Upper lobe of left lung (tissue), 6 donors: ENCODE results near the gene NANS. TPM values are rescaled to one million over a fixed set of nuclear protein-coding genes. Genes with fewer than 3 reads are reported as not detected.
"Not testable (repeated sequence)": the region's sequence is repeated elsewhere in the genome, so short reads cannot be mapped to it uniquely, and the experiment has no call there.

ENCODE experiments used
- ATAC-seq, 2 donors: fragments of 200-7000 bp; cut with Tn5 transposase; one replicate each; pipeline ENCODE4 v1.9.1; 2022; ENCODE audit warnings: mild to moderate bottlenecking in 2 of 2, moderate library complexity in 2 of 2; ENCODE audit not compliant: low FRiP score in 2 of 2
- DNase-seq, 2 donors: peaks; one replicate each; pipeline ENCODE4 v3.0.0-alpha.2; 2019 to 2020
- H3K27ac ChIP-seq, 4 donors: fragments of 200-600 bp; sonication (generic); one replicate each; pipeline ENCODE4 v1.5.1; 2016 to 2019
- H3K27me3 ChIP-seq, 4 donors: fragments of 200-600 bp; sonication (generic); one replicate each; pipeline ENCODE4 v1.5.1; 2017 to 2019
- H3K36me3 ChIP-seq, 4 donors: fragments of 200-600 bp; sonication (generic); one replicate each; pipeline ENCODE4 v1.5.1; 2016 to 2019
- H3K4me1 ChIP-seq, 4 donors: fragments of 200-600 bp; sonication (generic); one replicate each; pipeline ENCODE4 v1.5.1; 2018 to 2019
- H3K4me3 ChIP-seq, 4 donors: fragments of 200-600 bp; sonication (generic); one replicate each; pipeline ENCODE4 v1.5.1; 2017 to 2019; ENCODE audit warnings: mild to moderate bottlenecking in 2 of 4, moderate library complexity in 1 of 4
- H3K9me3 ChIP-seq, 4 donors: fragments of 200-600 bp; sonication (generic); one replicate each; pipeline ENCODE4 v1.5.1; 2018 to 2019
- EP300 ChIP-seq, 4 donors: sonication (generic); formaldehyde crosslinking; IDR thresholded peaks; one replicate each; pipeline ENCODE4 v1.5.1; 2017; ENCODE audit warnings: antibody characterized with exemption in 4 of 4, control low read depth in 2 of 4
- POLR2A ChIP-seq, 4 donors: fragments of 450-650 bp; IDR thresholded peaks; one replicate each; pipeline ENCODE4 v1.5.1; 2016 to 2017; ENCODE audit warnings: antibody characterized with exemption in 4 of 4, mild to moderate bottlenecking in 2 of 4
- POLR2AphosphoS5 ChIP-seq, 2 donors: sonication (generic); formaldehyde crosslinking; IDR thresholded peaks; one replicate each; pipeline ENCODE4 v1.5.1; 2017; ENCODE audit warnings: antibody characterized with exemption in 2 of 2
- whole genome bisulfite sequencing, 2 donors: methylation state at CpG; one replicate each; pipeline ENCODE4 v1.1.5; 2017 to 2018; 5-methylcytosine and 5-hydroxymethylcytosine counted together
- total RNA-seq, 6 donors: library from RNA; depleted of rRNA in 4 of 6; stranded (reverse); fragments of >200 nt in 4 of 6; gene quantifications; one replicate each; pipeline versions ENCODE4 v1.1.0 to v1.2.1, GENCODE V29; 2016 to 2021
- TF ChIP-seq, protein P1 (sequence below), 6 experiments: fragments of 450-650 bp in 4 of 6; fragments of 200-600 bp in 2 of 6; sonication (generic) in 2 of 6; IDR thresholded peaks; one replicate each; pipeline ENCODE4 v1.5.1; 2016 to 2019; ENCODE audit warnings: antibody characterized with exemption in 6 of 6
- donor health status: DM: no; HTN: no; CAD: no; lungs with moderate emphysema.
- donor health status: DM: no; HTN: yes; CAD: no; lungs with severe emphysema.

NANS gene
- total RNA-seq, 6 donors from 2014 or later, result 41.4 to 75.5 (median 60.7) TPM

DNA sequence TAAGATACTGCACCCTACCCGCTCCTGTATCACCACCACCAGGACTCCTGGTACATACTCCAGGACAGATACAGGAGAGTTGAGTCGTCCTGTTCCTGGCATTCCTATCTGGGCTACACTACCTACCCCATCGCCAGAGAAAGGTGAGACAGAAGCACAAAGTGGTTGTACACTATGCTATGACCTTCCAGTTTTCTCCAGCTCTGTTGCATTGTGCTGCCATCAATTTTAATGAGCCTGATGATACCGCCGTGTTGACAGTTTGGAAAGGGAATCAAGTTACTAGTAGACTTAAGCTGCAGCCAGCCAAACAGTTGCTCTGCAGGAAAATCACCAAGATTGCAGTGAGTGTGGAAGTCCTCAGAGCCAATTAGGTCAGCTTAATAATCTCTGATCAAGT, 38.2 kb upstream of the NANS start:
- 84 to 88% methylated on average over 5 of the region's 5 CpGs for WGBS, 2 donors
- TF ChIP-seq EP300 (IDR thresholded peaks at IDR 0.05) (no peak), POLR2AphosphoS5 (IDR thresholded peaks at IDR 0.05) (no peak), POLR2A (IDR thresholded peaks at IDR 0.05) (no peak)
- TF ChIP-seq, protein P1, sequence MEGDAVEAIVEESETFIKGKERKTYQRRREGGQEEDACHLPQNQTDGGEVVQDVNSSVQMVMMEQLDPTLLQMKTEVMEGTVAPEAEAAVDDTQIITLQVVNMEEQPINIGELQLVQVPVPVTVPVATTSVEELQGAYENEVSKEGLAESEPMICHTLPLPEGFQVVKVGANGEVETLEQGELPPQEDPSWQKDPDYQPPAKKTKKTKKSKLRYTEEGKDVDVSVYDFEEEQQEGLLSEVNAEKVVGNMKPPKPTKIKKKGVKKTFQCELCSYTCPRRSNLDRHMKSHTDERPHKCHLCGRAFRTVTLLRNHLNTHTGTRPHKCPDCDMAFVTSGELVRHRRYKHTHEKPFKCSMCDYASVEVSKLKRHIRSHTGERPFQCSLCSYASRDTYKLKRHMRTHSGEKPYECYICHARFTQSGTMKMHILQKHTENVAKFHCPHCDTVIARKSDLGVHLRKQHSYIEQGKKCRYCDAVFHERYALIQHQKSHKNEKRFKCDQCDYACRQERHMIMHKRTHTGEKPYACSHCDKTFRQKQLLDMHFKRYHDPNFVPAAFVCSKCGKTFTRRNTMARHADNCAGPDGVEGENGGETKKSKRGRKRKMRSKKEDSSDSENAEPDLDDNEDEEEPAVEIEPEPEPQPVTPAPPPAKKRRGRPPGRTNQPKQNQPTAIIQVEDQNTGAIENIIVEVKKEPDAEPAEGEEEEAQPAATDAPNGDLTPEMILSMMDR (IDR thresholded peaks at IDR 0.05), result no peak
- peaks cover 17 to 79% (median 61%) of the 10 kb centered on the region in 4 donors for H3K36me3 ChIP-seq
- H3K9me3 ChIP-seq, result no peaks in the 10 kb centered on the region
- ATAC-seq (no peak), DNase-seq (no peak)
- H3K4me3 ChIP-seq, result no peak overlapping the region
- H3K4me1 ChIP-seq, result no peaks in the 10 kb centered on the region
- H3K27me3 ChIP-seq, result no peaks in the 10 kb centered on the region
- H3K27ac ChIP-seq, result no peak overlapping the region

DNA sequence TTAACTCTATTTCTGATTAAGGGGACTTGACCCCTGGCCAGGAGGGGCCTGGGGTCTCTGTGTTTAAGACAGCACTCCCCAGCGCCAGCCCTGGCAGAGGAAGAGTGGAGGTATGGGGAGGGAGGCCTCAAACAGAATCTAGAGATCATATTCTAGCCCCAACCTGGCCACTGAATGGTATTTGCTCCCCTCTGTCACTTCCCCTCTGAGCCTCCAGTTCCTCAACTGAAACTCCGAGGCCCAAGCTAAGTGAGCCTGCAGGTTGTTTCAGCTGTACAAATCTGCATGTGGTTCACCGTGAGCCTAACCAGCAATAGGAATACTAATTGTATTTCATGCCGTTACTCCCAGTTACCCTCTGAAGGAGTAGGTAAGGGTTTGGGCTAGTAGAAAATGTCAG, 37.4 kb upstream of the NANS start:
- no peak overlapping the region for H3K27ac ChIP-seq
- H3K4me3 ChIP-seq, result no peak overlapping the region
- H3K4me1 ChIP-seq, result peaks cover 0 to 5% (median 0%) of the 10 kb centered on the region in 4 donors
- no peak for ATAC-seq
- no peaks in the 10 kb centered on the region for H3K9me3 ChIP-seq
- peaks cover 15 to 71% (median 54%) of the 10 kb centered on the region in 4 donors for H3K36me3 ChIP-seq
- H3K27me3 ChIP-seq, result no peaks in the 10 kb centered on the region
- no peak for DNase-seq
- TF ChIP-seq, protein P1 (IDR thresholded peaks at IDR 0.05), result no peak
- no peak for TF ChIP-seq POLR2AphosphoS5 (IDR thresholded peaks at IDR 0.05)
- TF ChIP-seq EP300 (IDR thresholded peaks at IDR 0.05), result no peak
- TF ChIP-seq POLR2A (IDR thresholded peaks at IDR 0.05), result no peak
- WGBS, 2 donors, result 92 to 95% methylated on average over 4 of the region's 4 CpGs

DNA sequence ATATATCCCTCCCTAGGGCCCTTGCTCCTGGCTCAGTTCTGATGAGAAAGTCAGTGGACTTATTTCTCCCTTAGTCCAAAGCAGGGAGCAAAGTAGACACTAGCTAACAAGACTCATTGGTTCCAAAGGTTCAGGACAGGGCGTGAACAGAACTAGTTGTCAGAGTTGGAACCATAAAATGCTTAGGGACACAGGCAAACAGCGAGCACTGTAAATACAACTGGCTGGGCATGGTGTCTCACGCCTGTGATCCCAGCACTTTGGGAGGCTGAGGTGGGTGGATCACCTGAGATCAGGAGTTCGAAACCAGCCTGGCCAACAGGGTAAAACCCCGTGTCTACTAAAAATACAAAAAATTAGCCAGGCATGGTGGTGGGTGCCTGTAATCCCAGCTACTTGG, 36.7 kb upstream of the NANS start:
- not testable (repeated sequence) for H3K4me1 ChIP-seq, DNase-seq, ATAC-seq, H3K27me3 ChIP-seq, H3K27ac ChIP-seq, H3K9me3 ChIP-seq, H3K4me3 ChIP-seq
- 93 to 96% methylated on average over 5 of the region's 5 CpGs for WGBS, 2 donors
- peaks cover 9 to 63% (median 46%) of the 10 kb centered on the region in 4 donors for H3K36me3 ChIP-seq

GRCh38 chr9:98020476-98021145, 35.9 kb upstream of the NANS start:
- Histone ChIP-seq H3K27ac (no peak overlapping the region), H3K36me3 (peaks cover 5 to 56% (median 43%) of the 10 kb centered on the region in 4 donors), H3K27me3 (no peaks in the 10 kb centered on the region), H3K4me3 (no peak overlapping the region), H3K9me3 (no peaks in the 10 kb centered on the region), H3K4me1 (peaks cover 0 to 5% (median 0%) of the 10 kb centered on the region in 4 donors)
- ATAC-seq, result no peak
- TF ChIP-seq, protein P1 (IDR thresholded peaks at IDR 0.05), result no peak
- TF ChIP-seq EP300 (IDR thresholded peaks at IDR 0.05), result no peak
- no peak for TF ChIP-seq POLR2A (IDR thresholded peaks at IDR 0.05)
- TF ChIP-seq POLR2AphosphoS5 (IDR thresholded peaks at IDR 0.05), result no peak
- WGBS, 2 donors, result 94 to 96% methylated on average over 7 to 8 of the region's 8 CpGs
- DNase-seq, result no peak

- no peak for DNase-seq
- WGBS, 2 donors, result 80 to 93% methylated on average over 8 of the region's 8 CpGs
- Histone ChIP-seq H3K9me3 (no peaks in the 10 kb centered on the region), H3K36me3 (peaks cover 5 to 47% (median 37%) of the 10 kb centered on the region in 4 donors), H3K4me1 (peaks cover 0 to 5% (median 0%) of the 10 kb centered on the region in 4 donors), H3K27me3 (no peaks in the 10 kb centered on the region), H3K4me3 (no peak overlapping the region), H3K27ac (no peak overlapping the region)
- TF ChIP-seq EP300 (IDR thresholded peaks at IDR 0.05) (no peak), POLR2AphosphoS5 (IDR thresholded peaks at IDR 0.05) (no peak), POLR2A (IDR thresholded peaks at IDR 0.05) (no peak)
- TF ChIP-seq, protein P1 (IDR thresholded peaks at IDR 0.05), result no peak
- ATAC-seq, result no peak
Measured at GRCh38 chr9:98021306-98022040, 35.1 kb upstream of the NANS start.
